Nasal cavity respiratory epithelium epithelial cell of viscerocranial mucosa (primary cell): ENCODE measurements around the gene PPP1R18. TPM values are rescaled to one million over a fixed set of nuclear protein-coding genes. Genes with fewer than 3 reads are reported as not detected.

Source experiments
- total RNA-seq: library from RNA; depleted of rRNA; stranded (reverse); fragments of >200 nt; gene quantifications from 2 replicates; pipeline ENCODE4 v1.2.3, GENCODE V29; 2014

PPP1R18 gene, protein sequence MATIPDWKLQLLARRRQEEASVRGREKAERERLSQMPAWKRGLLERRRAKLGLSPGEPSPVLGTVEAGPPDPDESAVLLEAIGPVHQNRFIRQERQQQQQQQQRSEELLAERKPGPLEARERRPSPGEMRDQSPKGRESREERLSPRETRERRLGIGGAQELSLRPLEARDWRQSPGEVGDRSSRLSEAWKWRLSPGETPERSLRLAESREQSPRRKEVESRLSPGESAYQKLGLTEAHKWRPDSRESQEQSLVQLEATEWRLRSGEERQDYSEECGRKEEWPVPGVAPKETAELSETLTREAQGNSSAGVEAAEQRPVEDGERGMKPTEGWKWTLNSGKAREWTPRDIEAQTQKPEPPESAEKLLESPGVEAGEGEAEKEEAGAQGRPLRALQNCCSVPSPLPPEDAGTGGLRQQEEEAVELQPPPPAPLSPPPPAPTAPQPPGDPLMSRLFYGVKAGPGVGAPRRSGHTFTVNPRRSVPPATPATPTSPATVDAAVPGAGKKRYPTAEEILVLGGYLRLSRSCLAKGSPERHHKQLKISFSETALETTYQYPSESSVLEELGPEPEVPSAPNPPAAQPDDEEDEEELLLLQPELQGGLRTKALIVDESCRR
- 40.7 and 56.9 TPM in 2 replicates for total RNA-seq

DNA sequence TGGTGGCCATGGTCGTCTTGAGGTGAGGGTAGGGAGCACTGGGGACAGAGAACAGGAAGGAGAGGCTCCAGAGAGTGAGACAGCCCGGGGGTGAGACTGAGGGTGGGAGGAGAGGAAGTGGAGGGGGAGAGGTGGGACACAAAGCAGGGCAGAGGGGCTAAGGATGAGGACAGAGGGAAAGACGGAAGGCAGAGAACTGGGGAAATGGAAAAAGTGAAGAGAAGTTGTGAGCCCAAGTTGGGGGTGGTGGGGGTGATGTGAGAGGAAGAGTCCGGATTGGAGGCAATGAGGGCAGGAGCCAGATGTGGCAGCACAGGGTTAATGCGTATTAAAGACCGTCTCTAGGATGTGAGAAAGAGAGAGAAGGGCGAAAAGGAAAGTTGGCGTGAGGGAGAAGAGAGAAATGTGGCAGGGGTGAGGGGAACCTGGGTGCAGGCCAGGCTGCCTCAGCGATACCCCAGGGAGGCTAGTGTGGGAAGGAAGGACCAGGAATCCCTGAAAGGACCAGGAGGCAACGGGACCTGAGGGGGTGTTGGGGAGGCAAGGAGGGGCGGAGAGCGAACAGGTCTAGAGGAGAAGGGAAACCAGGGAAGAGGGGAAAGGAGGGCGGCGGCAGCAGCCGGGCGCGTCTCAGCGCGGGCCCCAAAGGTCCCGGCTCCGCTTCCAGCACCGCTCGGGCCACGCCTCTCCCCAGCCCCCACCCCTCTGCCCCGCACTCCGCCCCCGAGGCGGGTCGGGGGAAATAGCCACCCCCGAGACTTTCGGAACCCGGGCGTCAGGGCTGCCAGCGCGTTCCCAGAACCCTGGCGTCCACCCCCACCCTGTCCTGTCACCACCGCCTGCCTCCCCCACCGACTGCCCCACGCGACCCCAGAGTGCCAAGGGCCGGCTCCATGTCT is at the start of gene PPP1R18:
Gene PPP1R18 (minus strand): TSS at position 637 of the 899 bp plus-strand sequence. CDS start 627 bp downstream, at position 10.

GRCh38 chr6:30719791-30720737 is 33.6 kb upstream of the PPP1R18 start, which contains the start of gene TUBB:
Gene TUBB (plus strand): TSS chr6:30720352. CDS start chr6:30720507, 155 bp downstream.

DNA sequence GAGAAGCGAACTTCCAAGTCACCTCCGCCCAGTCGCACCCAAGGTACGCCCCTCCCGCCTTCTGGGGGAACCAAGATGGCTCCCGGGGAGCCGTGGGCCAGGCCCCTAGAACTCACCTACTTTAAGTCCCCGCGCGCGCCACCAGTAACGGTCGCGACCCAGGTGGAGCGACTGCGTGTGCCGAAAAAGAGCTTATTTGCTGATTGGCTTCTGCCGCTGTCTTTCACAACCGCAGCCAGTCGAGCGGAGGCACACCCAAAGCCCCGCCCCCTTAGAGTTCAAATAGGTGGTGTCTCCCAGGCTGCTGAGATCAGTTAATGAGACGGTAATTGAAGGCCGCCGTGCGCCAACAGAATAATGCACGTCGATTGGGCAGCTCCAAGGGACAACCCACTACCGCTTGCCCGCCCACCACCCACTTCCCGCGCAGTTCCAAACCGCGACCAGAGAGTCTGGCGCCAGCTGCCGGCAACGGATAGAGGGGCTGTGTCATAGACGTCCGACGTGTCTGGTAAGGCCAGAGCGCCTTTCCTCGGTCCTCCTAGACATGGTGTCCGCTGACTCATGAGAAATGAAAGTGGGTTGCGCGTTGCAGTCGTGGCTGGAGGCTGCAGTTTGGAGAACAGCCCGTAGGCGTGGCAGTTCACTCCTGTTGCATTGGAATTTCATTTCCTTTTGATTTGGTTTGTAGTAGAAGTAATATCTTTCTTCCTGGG is 30.8 kb upstream of the PPP1R18 start, which contains the start of gene MDC1:
Gene MDC1 (minus strand): TSS at position 153 of the 716 bp plus-strand sequence. CDS start 2,106 bp downstream, outside the sequence.

GRCh38 chr6:30690403-30691207 is 4.2 kb upstream of the PPP1R18 start, which contains the start of gene NRM:
Gene NRM (minus strand): TSS chr6:30690984. CDS start chr6:30690974, 10 bp downstream.

GRCh38 chr6:30672445-30673253 is 13.8 kb downstream of the PPP1R18 start, which contains the start of gene DHX16:
Gene DHX16 (minus strand): TSS chr6:30673006. CDS start chr6:30672841, 165 bp downstream.

DNA sequence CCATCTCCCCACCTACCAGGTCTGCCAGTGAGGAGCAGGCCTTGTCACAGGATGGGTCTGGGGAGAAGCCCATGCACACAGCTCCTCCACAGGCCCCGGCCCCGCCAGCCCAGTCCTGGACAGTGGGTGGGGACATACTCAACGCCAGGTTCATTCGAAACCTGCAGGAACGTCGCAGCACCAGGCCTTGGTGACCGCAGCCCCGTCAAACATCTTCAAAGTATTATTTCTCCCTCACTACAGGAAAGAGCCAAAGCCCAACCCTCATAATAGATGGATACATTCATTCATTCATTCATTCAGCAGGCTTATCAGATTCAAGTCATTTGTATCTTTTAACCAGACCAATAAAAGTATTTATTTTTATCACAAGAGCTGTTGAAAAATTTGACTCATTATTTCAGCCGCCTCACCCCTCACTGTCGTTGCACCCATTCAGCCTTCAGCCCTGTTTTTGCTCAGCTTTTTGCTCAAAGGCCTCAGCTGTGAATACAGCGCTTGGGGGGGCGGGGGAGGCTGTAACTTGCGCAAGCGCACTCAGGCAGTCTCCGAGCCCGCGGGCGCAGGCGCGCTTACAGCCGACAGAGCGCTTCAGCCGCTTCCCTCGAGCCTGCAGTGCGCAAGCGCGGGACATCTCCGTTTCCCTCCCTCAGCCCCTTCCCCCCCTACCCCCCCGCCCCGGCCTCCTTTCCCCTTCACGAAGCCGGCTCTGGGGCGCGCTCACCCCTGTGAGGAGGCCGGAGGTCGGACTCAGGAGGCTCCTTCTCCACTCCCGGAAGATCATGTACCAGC is 39.8 kb downstream of the PPP1R18 start, which contains the start of gene C6orf136:
Gene C6orf136 (plus strand): TSS at position 684 of the 792 bp plus-strand sequence. CDS start 99 bp downstream, at position 783.

GRCh38 chr6:30626484-30627366 is 59.7 kb downstream of the PPP1R18 start, which contains the start of gene ATAT1:
Gene ATAT1 (plus strand): TSS chr6:30626874.

Other genes starting within 250 kb of the PPP1R18 start
- gene HLA-E, start 197.1 kb downstream of the PPP1R18 start, total RNA-seq: 157 and 192 TPM in 2 replicates
- 30.9 and 31.4 TPM in 2 replicates for gene GNL1, start 130.2 kb downstream of the PPP1R18 start, total RNA-seq
- 3.1 and 4.3 TPM in 2 replicates for gene PRR3, start 129.3 kb downstream of the PPP1R18 start, total RNA-seq
- gene ABCF1, start 115.2 kb downstream of the PPP1R18 start, total RNA-seq: 42.0 and 70.8 TPM in 2 replicates
- gene PPP1R10, start 69.4 kb downstream of the PPP1R18 start, total RNA-seq: 16.4 and 22.2 TPM in 2 replicates
- 32.7 and 94.3 TPM in 2 replicates for gene MRPS18B, start 68.8 kb downstream of the PPP1R18 start, total RNA-seq
- 1.4 and 5.1 TPM in 2 replicates for gene ATAT1, start 59.8 kb downstream of the PPP1R18 start, total RNA-seq
- gene C6orf136, start 39.5 kb downstream of the PPP1R18 start, total RNA-seq: 3.1 and 3.8 TPM in 2 replicates
- gene DHX16, start 13.6 kb downstream of the PPP1R18 start, total RNA-seq: 43.7 and 45.3 TPM in 2 replicates
- 0.34 and 2.0 TPM in 2 replicates for gene NRM, start 4.3 kb upstream of the PPP1R18 start, total RNA-seq
- gene MDC1, start 30.6 kb upstream of the PPP1R18 start, total RNA-seq: 4.4 and 7.2 TPM in 2 replicates
- 88.5 and 229 TPM in 2 replicates for gene TUBB, start 33.7 kb upstream of the PPP1R18 start, total RNA-seq
- gene FLOT1, start 56.0 kb upstream of the PPP1R18 start, total RNA-seq: 23.2 and 75.0 TPM in 2 replicates
- 110 and 273 TPM in 2 replicates for gene IER3, start 57.9 kb upstream of the PPP1R18 start, total RNA-seq
- gene DDR1, start 197.9 kb upstream of the PPP1R18 start, total RNA-seq: 101 and 486 TPM in 2 replicates
- gene GTF2H4, start 221.6 kb upstream of the PPP1R18 start, total RNA-seq: 6.5 and 15.9 TPM in 2 replicates
- 20.9 and 25.3 TPM in 2 replicates for gene VARS2, start 227.6 kb upstream of the PPP1R18 start, total RNA-seq
- gene SFTA2, start 245.5 kb upstream of the PPP1R18 start, total RNA-seq: not detected in 2 replicates